Caco-2 (cell line): ENCODE data around the gene APOL3. TPM values are rescaled to one million over a fixed set of nuclear protein-coding genes. Genes with fewer than 3 reads are reported as not detected.
A peak's percentile ranks its signal among the peaks of the same experiment; 100 is the strongest.

Source experiments
- BruUV-seq: library from RNA; stranded (reverse); fragments of 400-500 nt; replicated peaks from 2 replicates; lab custom pipeline; 2021; lab: Mats Ljungman, UMichigan
- CTCF ChIA-PET: fragments of 300-600 bp; sonication (Branson Sonifier 250); formaldehyde crosslinking; loops from one replicate; lab custom pipeline; 2022; ENCODE audit warnings: antibody characterized with exemption; lab: Charles Lee
- POLR2A ChIA-PET: fragments of 300-600 bp; sonication (Branson Sonifier 250); formaldehyde crosslinking; loops from one replicate; lab custom pipeline; 2022; ENCODE audit warnings: antibody characterized with exemption; lab: Charles Lee
- DNase-seq, 2 experiments: peaks; one replicate each; pipeline versions ENCODE4 v3.0.0 to v3.0.0-alpha.2; 2020 to 2022
- H3K27me3 ChIP-seq: replicated peaks from 2 replicates; pipeline ENCODE4 v1.6.0; 2011; ENCODE audit warnings: low read length; ENCODE audit not compliant: control insufficient read depth, insufficient read depth
- H3K36me3 ChIP-seq: 2 replicates; pipeline ENCODE4 v1.5.1; 2011; ENCODE audit warnings: low read length; ENCODE audit not compliant: control insufficient read depth, insufficient read depth
- H3K4me1 ChIP-seq: fragments of 250-450 bp; sonication (Bioruptor Pico); 2 replicates; pipeline ENCODE4 v1.5.1; 2020; ENCODE audit warnings: mild to moderate bottlenecking
- H3K4me3 ChIP-seq: 2 replicates; pipeline ENCODE4 v1.5.1; 2011; ENCODE audit warnings: low read depth, mild to moderate bottlenecking, control low read depth, low read length
- H3K9me3 ChIP-seq: fragments of 250-450 bp; sonication (Bioruptor Pico); 2 replicates; pipeline ENCODE4 v1.5.1; 2020; ENCODE audit warnings: mild to moderate bottlenecking, moderate library complexity
- H3K27ac Mint-ChIP-seq: one replicate; pipeline ENCODE4 v1.8.0; 2022; ENCODE audit warnings: mixed read lengths; ENCODE audit not compliant: unreplicated experiment
- H3K27me3 Mint-ChIP-seq: one replicate; pipeline ENCODE4 v1.8.0; 2022; ENCODE audit warnings: mixed read lengths; ENCODE audit not compliant: insufficient read depth, unreplicated experiment
- H3K36me3 Mint-ChIP-seq: one replicate; pipeline ENCODE4 v1.8.0; 2022; ENCODE audit warnings: mild to moderate bottlenecking, mixed read lengths; ENCODE audit not compliant: insufficient read depth, unreplicated experiment
- H3K4me1 Mint-ChIP-seq: one replicate; pipeline ENCODE4 v1.8.0; 2022; ENCODE audit warnings: low read depth, mixed read lengths; ENCODE audit not compliant: unreplicated experiment
- H3K4me3 Mint-ChIP-seq: one replicate; pipeline ENCODE4 v1.8.0; 2022; ENCODE audit warnings: mild to moderate bottlenecking, moderate library complexity, mixed read lengths; ENCODE audit not compliant: unreplicated experiment
- H3K9me3 Mint-ChIP-seq: one replicate; pipeline ENCODE4 v1.8.0; 2022; ENCODE audit warnings: mixed read lengths; ENCODE audit not compliant: unreplicated experiment
- CTCF ChIP-seq, 2 experiments: fragments of 200-600 bp in 1 of 2; IDR thresholded peaks; 1 replicate in 1 of 2; 2 replicates in 1 of 2; pipeline versions ENCODE4 v1.5.1 to v1.8.0; 2011 to 2022; ENCODE audit warnings: antibody characterized with exemption in 1 of 2, control low read depth in 1 of 2, inconsistent platforms in 1 of 2, low read depth in 1 of 2, low read length in 1 of 2, mild to moderate bottlenecking in 1 of 2, moderate library complexity in 1 of 2; ENCODE audit not compliant: insufficient read depth in 1 of 2, severe bottlenecking in 1 of 2, unreplicated experiment in 1 of 2
- intact Hi-C: fragments of 100-400 bp; cut with micrococcal nuclease; formaldehyde crosslinking; loops from one replicate; pipeline ENCODE4 v1.10.0; 2022; ENCODE audit not compliant: unreplicated experiment
- total RNA-seq: library from RNA; stranded (reverse); gene quantifications from 2 replicates; pipeline ENCODE4 v1.2.3, GENCODE V29; 2022

The APOL3 gene
- total RNA-seq, 1 experiment from 2014 or later, result not detected

- peak; percentile 69 to 70 for DNase-seq
- intact Hi-C loops, result loop anchor here (1.0 kb wide), 2 partner anchors 35 to 76 kb away; no protein-coding TSS in a partner anchor
- ChIA-PET CTCF (interaction anchor here (0.7 to 1.4 kb wide), 12 partner anchors 15 to 360 kb away, joined by 3 to 15 read pairs (median 4); partner anchors contain the start of gene APOL3), POLR2A (no interaction called here)
- H3K36me3 Mint-ChIP-seq, result no peaks in the 10 kb centered on the region
- H3K27me3 Mint-ChIP-seq, result no peaks in the 10 kb centered on the region
- Histone ChIP-seq H3K4me1 (no peaks in the 10 kb centered on the region), H3K27me3 (no peaks in the 10 kb centered on the region), H3K4me3 (no peak overlapping the region), H3K36me3 (no peaks in the 10 kb centered on the region), H3K9me3 (no peaks in the 10 kb centered on the region)
- H3K4me1 Mint-ChIP-seq, result no peaks in the 10 kb centered on the region
- no TSS peak for BruUV-seq
- H3K27ac Mint-ChIP-seq, result no peak overlapping the region
- no peaks in the 10 kb centered on the region for H3K9me3 Mint-ChIP-seq
- peak; percentile 71 to 77 for TF ChIP-seq CTCF (IDR thresholded peaks at IDR 0.05; ENCODE audit: insufficient read depth in 1 of 2, low read depth in 1 of 2, low read length in 1 of 2, severe bottlenecking in 1 of 2, unreplicated experiment in 1 of 2)
- H3K4me3 Mint-ChIP-seq, result no peak overlapping the region
Observed at GRCh38 chr22:36144886-36145541, 15.5 kb downstream of the APOL3 start.

GRCh38 chr22:36143956-36144355 is 16.6 kb downstream of the APOL3 start:
- no peak overlapping the region for H3K27ac Mint-ChIP-seq
- POLR2A ChIA-PET, result no interaction called here
- TF ChIP-seq CTCF (IDR thresholded peaks at IDR 0.05; ENCODE audit: insufficient read depth in 1 of 2, low read depth in 1 of 2, low read length in 1 of 2, severe bottlenecking in 1 of 2, unreplicated experiment in 1 of 2), result no peak
- H3K9me3 Mint-ChIP-seq, result no peaks in the 10 kb centered on the region
- H3K36me3 Mint-ChIP-seq, result no peaks in the 10 kb centered on the region
- H3K27me3 Mint-ChIP-seq, result no peaks in the 10 kb centered on the region
- CTCF ChIA-PET, result no interaction called here
- H3K9me3 ChIP-seq, result no peaks in the 10 kb centered on the region
- no peaks in the 10 kb centered on the region for H3K36me3 ChIP-seq
- intact Hi-C loops, result no loop called here
- no peak overlapping the region for H3K4me3 ChIP-seq
- no peaks in the 10 kb centered on the region for H3K4me1 ChIP-seq
- no peaks in the 10 kb centered on the region for H3K27me3 ChIP-seq
- no peak for DNase-seq
- BruUV-seq, result no TSS peak
- no peak overlapping the region for H3K4me3 Mint-ChIP-seq
- H3K4me1 Mint-ChIP-seq, result no peaks in the 10 kb centered on the region

- Histone ChIP-seq H3K36me3 (no peaks in the 10 kb centered on the region), H3K4me1 (no peaks in the 10 kb centered on the region), H3K4me3 (no peak overlapping the region), H3K27me3 (no peaks in the 10 kb centered on the region), H3K9me3 (no peaks in the 10 kb centered on the region)
- H3K27me3 Mint-ChIP-seq, result no peaks in the 10 kb centered on the region
- no peak overlapping the region for H3K4me3 Mint-ChIP-seq
- H3K27ac Mint-ChIP-seq, result no peak overlapping the region
- no TSS peak for BruUV-seq
- intact Hi-C loops, result no loop called here
- H3K36me3 Mint-ChIP-seq, result no peaks in the 10 kb centered on the region
- TF ChIP-seq CTCF (IDR thresholded peaks at IDR 0.05; ENCODE audit: insufficient read depth in 1 of 2, low read depth in 1 of 2, low read length in 1 of 2, severe bottlenecking in 1 of 2, unreplicated experiment in 1 of 2), result no peak
- no peaks in the 10 kb centered on the region for H3K4me1 Mint-ChIP-seq
- ChIA-PET CTCF (interaction anchor here (2.9 kb wide), 1 partner anchor 37 kb away, joined by 8 read pairs; no protein-coding TSS in a partner anchor), POLR2A (no interaction called here)
- no peak for DNase-seq
- H3K9me3 Mint-ChIP-seq, result no peaks in the 10 kb centered on the region
Observed at GRCh38 chr22:36143066-36143815, 17.3 kb downstream of the APOL3 start.
